WTC11 (cell line): ENCODE measurements around the gene GAK.

Experiments
- ATF2 ChIP-seq: sonication (generic); formaldehyde crosslinking; IDR thresholded peaks from 2 replicates; pipeline ENCODE4 v1.8.1; 2022; ENCODE audit warnings: low read depth, missing genetic modification reagents, borderline replicate concordance
- CTCF ChIP-seq: fragments of 200-600 bp; IDR thresholded peaks from 2 replicates; pipeline ENCODE4 v1.8.0; 2022; ENCODE audit warnings: antibody characterized with exemption
- E2F1 ChIP-seq: sonication (generic); formaldehyde crosslinking; IDR thresholded peaks from 2 replicates; pipeline ENCODE4 v1.8.0; 2022; ENCODE audit warnings: mild to moderate bottlenecking, missing genetic modification reagents
- FOXK1 ChIP-seq: sonication (generic); formaldehyde crosslinking; IDR thresholded peaks from 2 replicates; pipeline ENCODE4 v1.8.0; 2022; ENCODE audit warnings: mild to moderate bottlenecking, moderate library complexity, missing genetic modification reagents
- FOXP1 ChIP-seq: sonication (generic); formaldehyde crosslinking; IDR thresholded peaks from 2 replicates; pipeline ENCODE4 v1.8.0; 2022; ENCODE audit warnings: missing genetic modification reagents, mild to moderate bottlenecking, moderate library complexity, borderline replicate concordance
- IRF1 ChIP-seq: sonication (generic); formaldehyde crosslinking; IDR thresholded peaks from 2 replicates; pipeline ENCODE4 v1.8.0; 2023; ENCODE audit warnings: missing genetic modification reagents

- TF ChIP-seq CTCF (no peak), E2F1 (no peak), FOXK1 (CRISPR knock-in tag) (no peak), IRF1 (CRISPR knock-in tag) (no peak), ATF2 (no peak), FOXP1 (CRISPR knock-in tag) (no peak)
Observed at GRCh38 chr4:962231-963208, 30.4 kb upstream of the GAK start.
